Measurements from ENCODE around the gene KCNK7. TPM values are rescaled to one million over a fixed set of nuclear protein-coding genes. Genes with fewer than 3 reads are reported as not detected.

Gene KCNK7
- total RNA-seq, 4 donors from 2014 or later: 1.1 to 1.7 (median 1.5) TPM; not detected in 1

- DNase-seq (ENCODE audit: low spot score): no peak
These were observed 36.6 kb downstream of the KCNK7 start for GRCh38 chr11:65558930-65559509.

DNA sequence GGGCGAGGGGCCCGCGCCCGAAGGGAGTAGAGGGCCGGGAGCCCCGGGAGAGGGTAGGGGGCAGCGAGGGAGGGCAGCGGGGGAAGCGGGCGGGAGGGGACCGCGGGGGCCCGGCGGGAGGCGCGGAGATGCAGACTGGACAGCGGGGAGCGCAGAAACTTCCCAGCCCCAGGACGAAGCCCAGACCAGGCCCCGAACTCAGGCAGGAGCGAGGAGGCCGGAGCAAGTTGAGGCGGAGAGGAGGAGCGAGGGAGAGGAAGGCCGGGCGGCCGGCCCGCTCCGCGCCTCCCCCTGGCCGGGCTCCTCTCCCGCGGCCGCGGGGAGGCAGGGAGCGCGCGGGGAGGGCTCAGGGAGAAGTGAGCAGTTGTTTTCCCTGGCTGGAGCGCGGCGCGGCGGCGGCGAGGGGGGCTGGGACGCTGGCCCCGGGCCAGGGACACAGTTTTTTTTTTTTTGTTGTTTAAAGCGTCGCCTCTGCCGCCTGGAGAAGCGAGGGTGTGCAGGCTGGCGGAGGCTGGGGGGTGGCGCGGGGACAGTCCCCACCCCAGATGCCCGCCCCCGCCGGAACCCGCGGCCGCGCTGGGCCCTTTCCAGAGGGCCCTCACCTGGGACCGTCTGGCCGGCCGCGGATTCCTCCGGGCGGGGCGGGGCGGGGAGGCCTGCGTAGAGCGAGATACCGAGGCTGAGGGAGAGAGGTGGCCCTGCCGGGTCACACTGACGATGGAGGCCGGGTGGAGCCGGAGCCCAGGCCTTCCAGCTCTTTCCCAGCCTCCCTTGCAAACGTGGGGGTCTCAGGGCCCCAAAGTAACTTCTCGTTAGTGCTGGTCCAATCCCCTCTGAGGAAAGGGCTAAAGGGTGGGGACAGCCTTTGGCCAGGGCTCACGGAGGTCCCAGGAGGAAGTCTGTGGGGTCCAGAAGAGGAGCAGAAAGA is 37.3 kb downstream of the KCNK7 start, which contains the start of gene LTBP3:
LTBP3 (minus strand) TSS at position 358 of the 928 bp plus-strand sequence. CDS start 400 bp downstream, outside the sequence.
- no peak for DNase-seq (ENCODE audit: low spot score)
- TF ChIP-seq CTCF (IDR thresholded peaks at IDR 0.05): no peak
- peak; percentile 51 for ATAC-seq (ENCODE audit: low FRiP score)

More at GRCh38 chr11:65558930-65559509, 36.6 kb downstream of the KCNK7 start:
- no peak for ATAC-seq (ENCODE audit: low FRiP score)
- TF ChIP-seq CTCF (IDR thresholded peaks at IDR 0.05): no peak

- no peak for ATAC-seq (ENCODE audit: low FRiP score)
- TF ChIP-seq CTCF (IDR thresholded peaks at IDR 0.05): no peak
- no peak for DNase-seq (ENCODE audit: low spot score)
These were observed 38.2 kb downstream of the KCNK7 start for GRCh38 chr11:65557280-65558001.

- DNase-seq (ENCODE audit: low spot score) (no peak), ATAC-seq (ENCODE audit: low FRiP score) (no peak)
- no peak for TF ChIP-seq CTCF (IDR thresholded peaks at IDR 0.05)
These were observed 38.9 kb downstream of the KCNK7 start for GRCh38 chr11:65556470-65557279.

GRCh38 chr11:65555693-65556231 is 39.8 kb downstream of the KCNK7 start:
- TF ChIP-seq CTCF (IDR thresholded peaks at IDR 0.05): no peak
- ATAC-seq (ENCODE audit: low FRiP score) (peak; percentile 15), DNase-seq (ENCODE audit: low spot score) (no peak)

- DNase-seq (ENCODE audit: low spot score) (no peak), ATAC-seq (ENCODE audit: low FRiP score) (no peak)
- no peak for TF ChIP-seq CTCF (IDR thresholded peaks at IDR 0.05)
These were observed 40.7 kb downstream of the KCNK7 start for GRCh38 chr11:65554842-65555430.
